PFSK-1 (cell line): ENCODE data around the gene GLP1R.

Source experiments
- FOXP2 ChIP-seq: optimal IDR thresholded peaks from 2 replicates; pipeline ENCODE3; 2011; ENCODE audit warnings: borderline replicate concordance, control low read depth, inconsistent platforms; ENCODE audit not compliant: insufficient read depth; ENCODE audit errors: extremely low read length, extremely low read depth
- POLR2AphosphoS5 ChIP-seq: IDR thresholded peaks from 2 replicates; pipeline ENCODE4 v1.6.1; 2012; ENCODE audit warnings: low read depth, mild to moderate bottlenecking, control low read depth, low read length, moderate library complexity
- REST ChIP-seq, 2 experiments: IDR thresholded peaks; 2 replicates each; pipeline versions ENCODE4 v1.6.1 to v1.8.0; 2011 to 2012; ENCODE audit warnings: low read depth in 2 of 2, low read length in 2 of 2, control low read depth in 1 of 2, inconsistent platforms in 1 of 2, mild to moderate bottlenecking in 1 of 2, moderate library complexity in 1 of 2; ENCODE audit not compliant: insufficient read depth in 1 of 2
- SIN3A ChIP-seq: IDR thresholded peaks from 2 replicates; pipeline ENCODE4 v1.6.1; 2012; ENCODE audit warnings: mild to moderate bottlenecking, low read length, moderate library complexity, borderline replicate concordance; ENCODE audit not compliant: insufficient read depth
- TAF1 ChIP-seq: IDR thresholded peaks from 2 replicates; pipeline ENCODE4 v1.6.1; 2012; ENCODE audit warnings: low read length, control low read depth, borderline replicate concordance; ENCODE audit not compliant: insufficient read depth

The GLP1R gene

GRCh38 chr6:39068391-39068790 is 19.8 kb downstream of the GLP1R start:
- no peak for TF ChIP-seq SIN3A
- TF ChIP-seq POLR2AphosphoS5 = no peak
- no peak for TF ChIP-seq REST (IDR thresholded peaks at IDR 0.05; ENCODE audit: insufficient read depth in 1 of 2, low read depth in 2 of 2, low read length in 2 of 2)
- no peak for TF ChIP-seq TAF1
- no peak for TF ChIP-seq FOXP2

DNA sequence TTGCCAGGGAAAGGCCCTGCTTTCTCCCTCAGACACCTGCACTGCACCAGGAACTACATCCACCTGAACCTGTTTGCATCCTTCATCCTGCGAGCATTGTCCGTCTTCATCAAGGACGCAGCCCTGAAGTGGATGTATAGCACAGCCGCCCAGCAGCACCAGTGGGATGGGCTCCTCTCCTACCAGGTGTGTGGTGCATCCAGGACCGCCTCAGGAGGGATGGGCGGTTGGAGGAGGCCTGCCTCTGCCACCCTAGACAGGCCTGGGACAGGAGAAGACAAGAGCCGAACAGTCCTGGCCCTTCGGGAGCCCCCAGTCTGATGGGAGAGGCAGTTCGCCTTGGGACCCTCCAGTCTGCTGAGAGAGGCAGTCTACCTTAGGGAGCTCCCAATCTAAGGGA is 24.2 kb downstream of the GLP1R start:
- TF ChIP-seq SIN3A (no peak), TAF1 (no peak), FOXP2 (no peak), POLR2AphosphoS5 (no peak)

DNA sequence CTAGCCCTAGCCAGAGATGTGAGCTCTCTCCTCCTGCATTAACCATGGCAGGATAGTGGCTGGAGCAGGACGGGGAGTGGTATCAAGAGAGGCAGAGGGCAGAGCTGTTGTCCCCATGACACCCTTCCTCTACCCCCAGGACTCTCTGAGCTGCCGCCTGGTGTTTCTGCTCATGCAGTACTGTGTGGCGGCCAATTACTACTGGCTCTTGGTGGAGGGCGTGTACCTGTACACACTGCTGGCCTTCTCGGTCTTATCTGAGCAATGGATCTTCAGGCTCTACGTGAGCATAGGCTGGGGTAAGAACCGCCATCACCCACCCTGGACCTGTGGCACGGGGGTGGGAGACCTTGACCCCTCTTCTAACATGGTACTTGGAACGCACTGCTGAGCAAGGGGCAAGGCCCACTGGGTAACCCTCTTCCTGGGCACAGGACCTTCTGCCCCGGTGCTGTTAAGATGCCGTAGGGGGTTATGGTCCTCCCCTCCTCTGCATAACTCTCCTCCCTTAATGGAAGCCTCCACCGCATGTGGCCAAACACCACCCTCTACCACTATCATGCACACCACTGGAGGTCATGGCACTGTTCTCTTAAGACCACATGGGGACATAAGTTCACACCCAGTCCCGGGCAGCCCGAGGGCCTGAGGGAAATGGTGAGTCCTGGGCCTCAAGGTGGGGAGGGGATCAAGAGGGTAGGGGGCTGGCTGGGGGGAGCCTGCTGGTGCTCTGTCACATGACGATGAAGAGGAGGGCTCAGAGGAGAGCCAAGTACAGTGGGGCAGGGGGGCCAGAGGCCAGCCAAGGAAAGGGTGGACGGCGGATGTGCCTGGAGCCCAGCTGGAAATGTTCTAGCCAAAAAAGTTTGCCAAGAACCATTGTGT is 25.1 kb downstream of the GLP1R start:
- TF ChIP-seq REST (IDR thresholded peaks at IDR 0.05; ENCODE audit: insufficient read depth in 1 of 2, low read depth in 2 of 2, low read length in 2 of 2) = no peak
- no peak for TF ChIP-seq SIN3A
- no peak for TF ChIP-seq FOXP2
- TF ChIP-seq POLR2AphosphoS5 = no peak
- TF ChIP-seq TAF1 = no peak

DNA sequence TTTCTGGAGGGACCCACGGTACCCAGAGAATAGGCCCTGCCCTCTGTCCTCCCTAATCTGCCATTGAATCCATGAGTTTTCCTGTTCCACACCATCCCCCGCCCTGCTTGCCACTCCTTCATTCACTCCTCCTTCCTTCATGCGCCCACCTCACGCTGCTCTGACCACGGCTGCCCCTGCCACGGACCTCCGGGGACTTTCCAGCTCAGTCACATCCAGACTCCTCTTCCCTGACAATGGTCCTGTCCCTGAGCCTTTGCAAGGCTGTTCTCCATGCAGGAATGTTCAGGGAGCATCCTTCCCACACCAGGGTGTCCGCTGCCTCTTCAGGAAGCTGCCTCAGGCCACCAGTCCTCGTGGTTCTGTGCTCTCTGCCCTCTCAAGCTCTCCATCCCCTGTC is 25.9 kb downstream of the GLP1R start:
- TF ChIP-seq SIN3A (no peak), POLR2AphosphoS5 (no peak), TAF1 (no peak), FOXP2 (no peak), REST (IDR thresholded peaks at IDR 0.05; ENCODE audit: insufficient read depth in 1 of 2, low read depth in 2 of 2, low read length in 2 of 2) (no peak)

DNA sequence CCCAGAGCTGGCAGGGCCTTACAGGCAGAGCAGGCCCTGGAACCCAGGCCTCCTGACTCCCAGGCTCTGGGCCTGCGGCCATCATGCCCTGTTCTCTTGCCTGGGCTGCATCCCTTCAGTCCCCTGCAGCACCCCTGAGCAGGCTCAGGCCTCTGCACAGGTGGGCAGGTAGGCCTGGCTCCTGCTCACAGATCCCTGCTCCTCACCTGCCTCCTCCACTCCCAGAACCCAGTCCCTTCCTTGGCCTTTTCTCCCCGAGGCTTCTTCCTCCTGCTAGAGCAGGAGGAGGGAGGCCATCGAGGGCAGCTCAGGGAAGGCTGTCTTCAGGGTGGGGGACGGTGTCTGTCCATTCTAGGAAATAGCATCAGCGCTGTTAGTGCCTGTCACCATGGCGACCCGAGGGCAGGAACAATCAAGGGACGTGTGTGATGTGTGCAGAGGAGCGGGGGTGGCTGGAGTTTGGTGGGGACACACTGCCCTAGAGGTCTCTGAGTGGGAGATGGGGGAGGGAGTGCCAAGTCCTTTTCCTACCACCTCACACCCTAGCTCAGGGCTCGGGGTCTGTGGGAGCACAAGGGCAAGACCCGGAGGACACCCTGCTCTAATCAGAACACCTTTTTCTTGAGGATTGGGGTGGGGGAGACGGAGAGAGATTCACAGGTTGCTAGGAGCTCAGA is 26.6 kb downstream of the GLP1R start:
- TF ChIP-seq TAF1 (no peak), FOXP2 (no peak), POLR2AphosphoS5 (no peak), SIN3A (no peak)
